K562 (cell line): Measurements from ENCODE around the gene RSPRY1. TPM values are rescaled to one million over a fixed set of nuclear protein-coding genes. Genes with fewer than 3 reads are reported as not detected.

Experiments used
- ATF4 ChIP-seq: fragments of 450-650 bp; formaldehyde crosslinking; IDR thresholded peaks from 2 replicates; pipeline ENCODE4 v1.4.0; 2022; ENCODE audit warnings: mild to moderate bottlenecking, moderate library complexity
- CEBPZ ChIP-seq: fragments of 150-350 bp; IDR thresholded peaks from 2 replicates; pipeline ENCODE4 v1.6.1; 2014; ENCODE audit warnings: low read depth, mild to moderate bottlenecking, low read length, borderline replicate concordance
- CGGBP1 ChIP-seq: fragments of 250-450 bp; sonication (Bioruptor Pico); IDR thresholded peaks from 2 replicates; pipeline ENCODE4 v1.9.0; 2021; ENCODE audit warnings: mild to moderate bottlenecking
- DIDO1 ChIP-seq: fragments of 450-650 bp; IDR thresholded peaks from 2 replicates; pipeline ENCODE4 v1.6.1; 2016; ENCODE audit warnings: low read depth, missing biosample characterization, missing genetic modification characterization
- KLF13 ChIP-seq: fragments of 450-650 bp; IDR thresholded peaks from 2 replicates; pipeline ENCODE4 v1.6.1; 2016; ENCODE audit warnings: missing genetic modification characterization, low read depth, mild to moderate bottlenecking, missing compliant biosample characterization, moderate library complexity, borderline replicate concordance
- MCM3 ChIP-seq: fragments of 450-650 bp; IDR thresholded peaks from 2 replicates; pipeline ENCODE4 v1.6.1; 2016
- MTA1 ChIP-seq: fragments of 450-650 bp; IDR thresholded peaks from 2 replicates; pipeline ENCODE4 v1.6.1; 2017; ENCODE audit warnings: borderline replicate concordance
- SMAD2 ChIP-seq: fragments of 150-350 bp; IDR thresholded peaks from 2 replicates; pipeline ENCODE4 v1.6.1; 2014; ENCODE audit warnings: low read depth, mild to moderate bottlenecking, low read length
- SRSF7 ChIP-seq: fragments of 200-400 bp; formaldehyde crosslinking; optimal IDR thresholded peaks from 2 replicates; pipeline ENCODE3; 2017; ENCODE audit warnings: mild to moderate bottlenecking, low read depth, low read length
- TBP ChIP-seq: optimal IDR thresholded peaks from 2 replicates; pipeline ENCODE3; 2011; ENCODE audit warnings: low read depth, low read length, improper control_type of control experiment
- TFAM ChIP-seq: fragments of 250-450 bp; sonication (Bioruptor Pico); conservative IDR thresholded peaks from 2 replicates; pipeline ENCODE4 v1.5.0; 2021; ENCODE audit warnings: mild to moderate bottlenecking, moderate library complexity
- ZNF174 ChIP-seq: fragments of 250-450 bp; sonication (Bioruptor Pico); IDR thresholded peaks from 2 replicates; pipeline ENCODE4 v1.4.0; 2020; ENCODE audit warnings: mild to moderate bottlenecking
- ZNF398 ChIP-seq: fragments of 250-450 bp; sonication (Bioruptor Pico); IDR thresholded peaks from 2 replicates; pipeline ENCODE4 v1.8.0; 2021; ENCODE audit warnings: moderate library complexity, mild to moderate bottlenecking, inconsistent platforms
- ZNF584 ChIP-seq: fragments of 200-800 bp; sonication (Bioruptor generic); IDR thresholded peaks from 2 replicates; pipeline ENCODE4 v1.6.1; 2016; ENCODE audit warnings: low read depth, mild to moderate bottlenecking, missing genetic modification characterization, missing compliant biosample characterization
- ZNF592 ChIP-seq: fragments of 450-650 bp; IDR thresholded peaks from 2 replicates; pipeline ENCODE4 v1.6.1; 2017; ENCODE audit warnings: antibody characterized with exemption, mild to moderate bottlenecking
- polyA plus RNA-seq, 8 experiments: library from polyadenylated mRNA; depleted of rRNA in 4 of 8; stranded (reverse) in 5 of 8; unstranded in 3 of 8; fragments of >200 nt; fragmentation: Nextera tagmentation in 2 of 8; fragmentation: Illumina TruSeq in 1 of 8; extraction: Ambion mirVana in 2 of 8; extraction: Trizol in 1 of 8; gene quantifications; 2 replicates each; pipeline versions ENCODE4 v1.2.1 to v1.2.3, GENCODE V29; 2011 to 2014; ENCODE audit warnings: inconsistent platforms in 1 of 8, missing spikeins in 1 of 8
- total RNA-seq, 7 experiments: library from RNA; depleted of rRNA in 6 of 7; stranded (reverse); fragments of >200 nt in 6 of 7; fragmentation: Illumina TruSeq in 2 of 7; extraction: Trizol in 2 of 7; gene quantifications; 2 replicates each; pipeline versions ENCODE4 v1.2.1 to v1.2.3, GENCODE V29; 2011 to 2021; ENCODE audit warnings: low replicate concordance in 1 of 7

Gene RSPRY1
- total and polyA plus RNA-seq, 9 of the 15 experiments (the other 6 are each of a cell fraction or from before 2014, with no cell fraction given) = 10.2 to 27.8 (median 20.8) TPM

- no peak for TF ChIP-seq ATF4 (CRISPR knock-in tag)
- TF ChIP-seq ZNF592 = no peak
- TF ChIP-seq TBP = peak; percentile 67
- no peak for TF ChIP-seq ZNF398 (CRISPR knock-in tag)
- TF ChIP-seq MCM3 = no peak
- TF ChIP-seq CGGBP1 (CRISPR knock-in tag) = 0 out of 2 replicates have a peak, but pooled peaks have one; percentile 45
- TF ChIP-seq DIDO1 (tag) = no peak
- TF ChIP-seq SMAD2 = no peak
- no peak for TF ChIP-seq ZNF584 (CRISPR knock-in tag)
- peak; percentile 90 for TF ChIP-seq MTA1
- TF ChIP-seq CEBPZ = peak; percentile 74; the same call in 1 of the 2 replicates
- no peak for TF ChIP-seq TFAM (CRISPR knock-in tag)
- TF ChIP-seq SRSF7 = no peak
- 0 out of 2 replicates have a peak, but pooled peaks have one; percentile 26 for TF ChIP-seq KLF13 (tag)
- TF ChIP-seq ZNF174 (CRISPR knock-in tag) = no peak
Measured at GRCh38 chr16:57185945-57186871, at the start of gene RSPRY1, which contains the start of gene PSME3IP1 (continued).
